ENCODE data around the gene PARD3. TPM values are rescaled to one million over a fixed set of nuclear protein-coding genes. Genes with fewer than 3 reads are reported as not detected.

PARD3 gene
- total RNA-seq, 1 experiment from 2014 or later: 46.3 TPM

GRCh38 chr10:34587680-34588019 lies 227.4 kb downstream of the PARD3 start:
- POLR2A ChIA-PET: no interaction called here
- H3K27ac ChIP-seq (ENCODE audit: low read depth, low read length): no peak overlapping the region

GRCh38 chr10:34587002-34587679 lies 228.0 kb downstream of the PARD3 start:
- Histone ChIP-seq H3K9me2 (ENCODE audit: insufficient read depth) (no peaks in the 10 kb centered on the region), H3K36me3 (ENCODE audit: control insufficient read depth in 1 of 2, insufficient read depth in 2 of 2, low read length in 2 of 2) (no peaks in the 10 kb centered on the region), H2AFZ (ENCODE audit: low read depth, low read length, poor library complexity, severe bottlenecking) (no peak overlapping the region), H3K4me2 (ENCODE audit: low read length) (peak overlapping the region; percentile 25), H3K79me2 (ENCODE audit: insufficient read depth, low read length) (peaks cover 12% of the 10 kb centered on the region), H4K20me1 (ENCODE audit: insufficient read depth) (no peaks in the 10 kb centered on the region), H3K4me3 (replicated peaks in 1 of 2; ENCODE audit: low read depth in 1 of 2, low read length in 2 of 2) (no peak overlapping the region), H3K4me1 (ENCODE audit: control insufficient read depth in 1 of 2, insufficient read depth in 2 of 2, low read length in 2 of 2) (peaks cover 0 to 21% of the 10 kb centered on the region in 2 experiments; a peak in 2 of 4 replicates), H3K9me3 (ENCODE audit: control insufficient read depth in 1 of 2, insufficient read depth in 1 of 2, low read depth in 1 of 2, low read length in 2 of 2) (no peaks in the 10 kb centered on the region), H3K9ac (ENCODE audit: low read length) (no peak overlapping the region), H3K27me3 (ENCODE audit: insufficient read depth, low read length) (no peaks in the 10 kb centered on the region), H3K27ac (ENCODE audit: low read depth, low read length) (no peak overlapping the region)
- peak; percentile 47; the same call in 1 of the 2 replicates for ATAC-seq
- ChIA-PET CTCF (no interaction called here), POLR2A (no interaction called here), RAD21 (ENCODE audit: low non-redundant PET in 1 of 2, low total read pairs in 2 of 2, uncharacterized antibody in 2 of 2, unreplicated experiment in 2 of 2) (no interaction called here)
- intact Hi-C loops (cut with micrococcal nuclease): no loop called here
- no TSS peak for BruUV-seq (replicated peaks)
- no peak for TF ChIP-seq REST (IDR thresholded peaks at IDR 0.05; ENCODE audit: low read depth)
- no peak for TF ChIP-seq CBX3 (IDR thresholded peaks at IDR 0.05; ENCODE audit: low read depth)
- no peak for TF ChIP-seq ZNF274 (IDR thresholded peaks at IDR 0.05; ENCODE audit: low read depth, low read length)
- no peak for TF ChIP-seq JUND (IDR thresholded peaks at IDR 0.05)
- TF ChIP-seq POLR2AphosphoS5 (IDR thresholded peaks at IDR 0.05; ENCODE audit: low read depth, low read length): no peak
- TF ChIP-seq FOSL1 (IDR thresholded peaks at IDR 0.05; ENCODE audit: low read depth): 0 out of 2 replicates have a peak, but pooled peaks have one; percentile 32
- no peak for TF ChIP-seq CEBPB (IDR thresholded peaks at IDR 0.05; ENCODE audit: low read depth)
- no peak for TF ChIP-seq ZFX (IDR thresholded peaks at IDR 0.05)
- TF ChIP-seq, protein P1, sequence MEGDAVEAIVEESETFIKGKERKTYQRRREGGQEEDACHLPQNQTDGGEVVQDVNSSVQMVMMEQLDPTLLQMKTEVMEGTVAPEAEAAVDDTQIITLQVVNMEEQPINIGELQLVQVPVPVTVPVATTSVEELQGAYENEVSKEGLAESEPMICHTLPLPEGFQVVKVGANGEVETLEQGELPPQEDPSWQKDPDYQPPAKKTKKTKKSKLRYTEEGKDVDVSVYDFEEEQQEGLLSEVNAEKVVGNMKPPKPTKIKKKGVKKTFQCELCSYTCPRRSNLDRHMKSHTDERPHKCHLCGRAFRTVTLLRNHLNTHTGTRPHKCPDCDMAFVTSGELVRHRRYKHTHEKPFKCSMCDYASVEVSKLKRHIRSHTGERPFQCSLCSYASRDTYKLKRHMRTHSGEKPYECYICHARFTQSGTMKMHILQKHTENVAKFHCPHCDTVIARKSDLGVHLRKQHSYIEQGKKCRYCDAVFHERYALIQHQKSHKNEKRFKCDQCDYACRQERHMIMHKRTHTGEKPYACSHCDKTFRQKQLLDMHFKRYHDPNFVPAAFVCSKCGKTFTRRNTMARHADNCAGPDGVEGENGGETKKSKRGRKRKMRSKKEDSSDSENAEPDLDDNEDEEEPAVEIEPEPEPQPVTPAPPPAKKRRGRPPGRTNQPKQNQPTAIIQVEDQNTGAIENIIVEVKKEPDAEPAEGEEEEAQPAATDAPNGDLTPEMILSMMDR (IDR thresholded peaks at IDR 0.05 in 2 of 3, conservative IDR thresholded peaks at IDR 0.05 in 1 of 3; ENCODE audit: borderline replicate concordance in 1 of 3, insufficient read depth in 1 of 3, low read depth in 2 of 3, low read length in 2 of 3): no peak
- DNase-seq (ENCODE audit: low read depth, low spot score): no peak

More at GRCh38 chr10:34587680-34588019, 227.4 kb downstream of the PARD3 start:
- RAD21 ChIA-PET (ENCODE audit: low non-redundant PET in 1 of 2, low total read pairs in 2 of 2, uncharacterized antibody in 2 of 2, unreplicated experiment in 2 of 2): no interaction called here
- CTCF ChIA-PET: no interaction called here
- H3K9ac ChIP-seq (ENCODE audit: low read length): no peak overlapping the region
- ATAC-seq (no peak), DNase-seq (ENCODE audit: low read depth, low spot score) (no peak)
- no peaks in the 10 kb centered on the region for H4K20me1 ChIP-seq (ENCODE audit: insufficient read depth)
- no peaks in the 10 kb centered on the region for H3K9me3 ChIP-seq (ENCODE audit: control insufficient read depth in 1 of 2, insufficient read depth in 1 of 2, low read depth in 1 of 2, low read length in 2 of 2)
- TF ChIP-seq, protein P1 (IDR thresholded peaks at IDR 0.05 in 2 of 3, conservative IDR thresholded peaks at IDR 0.05 in 1 of 3; ENCODE audit: borderline replicate concordance in 1 of 3, insufficient read depth in 1 of 3, low read depth in 2 of 3, low read length in 2 of 3): no peak
- TF ChIP-seq ELF1 (IDR thresholded peaks at IDR 0.05; ENCODE audit: borderline replicate concordance, low read depth) (no peak), RAD21 (IDR thresholded peaks at IDR 0.05; ENCODE audit: low read depth) (no peak)
- no peaks in the 10 kb centered on the region for H3K27me3 ChIP-seq (ENCODE audit: insufficient read depth, low read length)
- H3K79me2 ChIP-seq (ENCODE audit: insufficient read depth, low read length): peaks cover 12% of the 10 kb centered on the region
- no peak overlapping the region for H3K4me3 ChIP-seq (replicated peaks in 1 of 2; ENCODE audit: low read depth in 1 of 2, low read length in 2 of 2)
- no peaks in the 10 kb centered on the region for H3K36me3 ChIP-seq (ENCODE audit: control insufficient read depth in 1 of 2, insufficient read depth in 2 of 2, low read length in 2 of 2)
- H3K4me1 ChIP-seq (ENCODE audit: control insufficient read depth in 1 of 2, insufficient read depth in 2 of 2, low read length in 2 of 2): peaks cover 0 to 16% of the 10 kb centered on the region in 2 experiments; a peak in 2 of 4 replicates
- H3K9me2 ChIP-seq (ENCODE audit: insufficient read depth): no peaks in the 10 kb centered on the region
- BruUV-seq (replicated peaks): no TSS peak
- intact Hi-C loops (cut with micrococcal nuclease): no loop called here
- peak overlapping the region; percentile 25 for H3K4me2 ChIP-seq (ENCODE audit: low read length)
- no peak overlapping the region for H2AFZ ChIP-seq (ENCODE audit: low read depth, low read length, poor library complexity, severe bottlenecking)

All from HCT116 (cell line).